HCT116 (cell line): ENCODE measurements around the gene ZBTB16. TPM values are rescaled to one million over a fixed set of nuclear protein-coding genes. Genes with fewer than 3 reads are reported as not detected.

Source experiments
- ATAC-seq: fragments of 200-7000 bp; cut with Tn5 transposase; 2 replicates; pipeline ENCODE4 v1.9.1; 2020; ENCODE audit warnings: mild to moderate bottlenecking, moderate library complexity
- BruUV-seq: library from RNA; stranded (reverse); fragments of 400-500 nt; replicated peaks from 2 replicates; lab custom pipeline; 2021; lab: Mats Ljungman, UMichigan
- CTCF ChIA-PET: fragments of 300-600 bp; sonication (Branson Sonifier 250); formaldehyde crosslinking; loops from one replicate; lab custom pipeline; 2021; ENCODE audit warnings: antibody characterized with exemption; lab: Charles Lee
- POLR2A ChIA-PET: fragments of 300-600, 350-600 bp; sonication (Branson Sonifier 250); formaldehyde crosslinking; loops from one replicate; lab custom pipeline; 2021; ENCODE audit warnings: antibody characterized with exemption; lab: Charles Lee
- RAD21 ChIA-PET, 2 experiments: fragments of 300-600 bp; sonication (Branson Sonifier 250); formaldehyde crosslinking; loops; one replicate each; lab custom pipeline; 2023; ENCODE audit warnings: low total read pairs in 2 of 2; ENCODE audit not compliant: uncharacterized antibody in 2 of 2, unreplicated experiment in 2 of 2, low non-redundant PET in 1 of 2; lab: Charles Lee
- DNase-seq: peaks from one replicate; pipeline ENCODE4 v3.0.0-alpha.2; 2010; ENCODE audit warnings: low read depth, low spot score
- H2AFZ ChIP-seq: fragments of 200-600 bp; shearing (Covaris generic), sonication (generic); 2 replicates; pipeline ENCODE4 v1.6.1; 2017; ENCODE audit warnings: low read depth, mixed run types, mixed read lengths, antibody characterized with exemption, low read length; ENCODE audit not compliant: poor library complexity, severe bottlenecking
- H3K27ac ChIP-seq: 2 replicates; pipeline ENCODE4 v1.5.1; 2012; ENCODE audit warnings: low read depth, low read length
- H3K27me3 ChIP-seq: fragments of 200-600 bp; sonication (generic); 2 replicates; pipeline ENCODE4 v1.6.1; 2016; ENCODE audit warnings: mixed run types, low read length, mixed read lengths; ENCODE audit not compliant: insufficient read depth
- H3K36me3 ChIP-seq, 2 experiments: fragments of 200-500 bp in 1 of 2; fragments of 200-600 bp in 1 of 2; sonication (Bioruptor generic) in 1 of 2; sonication (generic) in 1 of 2; 2 replicates each; pipeline versions ENCODE4 v1.5.1 to v1.6.1; 2014 to 2016; ENCODE audit warnings: low read length in 2 of 2, inconsistent platforms in 1 of 2, mixed read lengths in 1 of 2, mixed run types in 1 of 2; ENCODE audit not compliant: insufficient read depth in 2 of 2, control insufficient read depth in 1 of 2
- H3K4me1 ChIP-seq, 2 experiments: fragments of 200-600 bp in 1 of 2; sonication (generic) in 1 of 2; 2 replicates each; pipeline versions ENCODE4 v1.5.1 to v1.6.1; 2012 to 2017; ENCODE audit warnings: low read length in 2 of 2, inconsistent platforms in 1 of 2, mild to moderate bottlenecking in 1 of 2, mixed read lengths in 1 of 2, mixed run types in 1 of 2, moderate library complexity in 1 of 2; ENCODE audit not compliant: insufficient read depth in 2 of 2, control insufficient read depth in 1 of 2
- H3K4me2 ChIP-seq: fragments of 200-600 bp; sonication (generic); 2 replicates; pipeline ENCODE4 v1.6.1; 2017; ENCODE audit warnings: mixed run types, low read length, mixed read lengths
- H3K4me3 ChIP-seq, 2 experiments: fragments of 200-600 bp in 1 of 2; sonication (generic) in 1 of 2; replicated peaks in 1 of 2; 2 replicates each; pipeline ENCODE4 v1.5.1; 2011 to 2016; ENCODE audit warnings: low read length in 2 of 2, control low read depth in 1 of 2, low read depth in 1 of 2, mild to moderate bottlenecking in 1 of 2, mixed read lengths in 1 of 2, mixed run types in 1 of 2
- H3K79me2 ChIP-seq: fragments of 200-600 bp; sonication (generic); 2 replicates; pipeline ENCODE4 v1.6.1; 2017; ENCODE audit warnings: mild to moderate bottlenecking, mixed run types, low read length, moderate library complexity, mixed read lengths; ENCODE audit not compliant: insufficient read depth
- H3K9ac ChIP-seq: fragments of 200-600 bp; sonication (generic); 2 replicates; pipeline ENCODE4 v1.6.1; 2016; ENCODE audit warnings: low read length, mixed read lengths
- H3K9me2 ChIP-seq: fragments of 200-600 bp; sonication (generic), shearing (Covaris generic); 2 replicates; pipeline ENCODE4 v1.6.1; 2017; ENCODE audit warnings: mixed run types, mild to moderate bottlenecking, moderate library complexity; ENCODE audit not compliant: insufficient read depth
- H3K9me3 ChIP-seq, 2 experiments: fragments of 200-500 bp in 1 of 2; fragments of 200-600 bp in 1 of 2; sonication (Bioruptor generic) in 1 of 2; sonication (generic) in 1 of 2; 2 replicates each; pipeline ENCODE4 v1.6.1; 2014 to 2017; ENCODE audit warnings: low read length in 2 of 2, mixed read lengths in 2 of 2, inconsistent platforms in 1 of 2, low read depth in 1 of 2, mild to moderate bottlenecking in 1 of 2, mixed run types in 1 of 2, moderate library complexity in 1 of 2; ENCODE audit not compliant: control insufficient read depth in 1 of 2, insufficient read depth in 1 of 2
- H4K20me1 ChIP-seq: fragments of 200-600 bp; sonication (generic), shearing (Covaris generic); 2 replicates; pipeline ENCODE4 v1.6.1; 2017; ENCODE audit warnings: mixed run types, mild to moderate bottlenecking, moderate library complexity; ENCODE audit not compliant: insufficient read depth
- CBX3 ChIP-seq: IDR thresholded peaks from 2 replicates; pipeline ENCODE4 v1.6.1; 2012; ENCODE audit warnings: low read depth
- CEBPB ChIP-seq: IDR thresholded peaks from 2 replicates; pipeline ENCODE4 v1.6.1; 2012; ENCODE audit warnings: low read depth
- CTCF ChIP-seq, 3 experiments: fragments of 200-600 bp in 1 of 3; sonication (generic) in 1 of 3; IDR thresholded peaks in 2 of 3; conservative IDR thresholded peaks in 1 of 3; 2 replicates each; pipeline ENCODE4 v1.5.1; 2012 to 2017; ENCODE audit warnings: low read depth in 2 of 3, low read length in 2 of 3, antibody characterized with exemption in 1 of 3, borderline replicate concordance in 1 of 3, control low read depth in 1 of 3, mild to moderate bottlenecking in 1 of 3, mixed read lengths in 1 of 3, mixed run types in 1 of 3, moderate library complexity in 1 of 3; ENCODE audit not compliant: insufficient read depth in 1 of 3
- EGR1 ChIP-seq: IDR thresholded peaks from 2 replicates; pipeline ENCODE4 v1.6.1; 2012; ENCODE audit warnings: low read depth
- ELF1 ChIP-seq: IDR thresholded peaks from 2 replicates; pipeline ENCODE4 v1.6.1; 2012; ENCODE audit warnings: low read depth, borderline replicate concordance
- EZH2 ChIP-seq: fragments of 200-600 bp; sonication (generic); IDR thresholded peaks from 2 replicates; pipeline ENCODE4 v1.6.1; 2017; ENCODE audit warnings: antibody characterized with exemption, mixed run types
- EZH2phosphoT487 ChIP-seq: fragments of 200-600 bp; IDR thresholded peaks from 2 replicates; pipeline ENCODE4 v1.6.1; 2018; ENCODE audit warnings: antibody characterized with exemption, borderline replicate concordance
- FOSL1 ChIP-seq: IDR thresholded peaks from 2 replicates; pipeline ENCODE4 v1.6.1; 2012; ENCODE audit warnings: low read depth
- JUND ChIP-seq: IDR thresholded peaks from 2 replicates; pipeline ENCODE4 v1.6.1; 2012
- MAX ChIP-seq: IDR thresholded peaks from 2 replicates; pipeline ENCODE4 v1.6.1; 2012
- POLR2A ChIP-seq: IDR thresholded peaks from 2 replicates; pipeline ENCODE4 v1.7.0; 2011; ENCODE audit warnings: borderline replicate concordance; ENCODE audit not compliant: insufficient read depth, insufficient read length; ENCODE audit errors: extremely low read depth
- POLR2AphosphoS5 ChIP-seq: IDR thresholded peaks from 2 replicates; pipeline ENCODE4 v1.6.1; 2011; ENCODE audit warnings: mild to moderate bottlenecking, low read depth, low read length, moderate library complexity
- SP1 ChIP-seq: IDR thresholded peaks from 2 replicates; pipeline ENCODE4 v1.6.1; 2012; ENCODE audit warnings: low read depth
- SRF ChIP-seq: IDR thresholded peaks from 2 replicates; pipeline ENCODE4 v1.6.1; 2012; ENCODE audit warnings: low read depth
- ZBTB33 ChIP-seq: IDR thresholded peaks from 2 replicates; pipeline ENCODE4 v1.6.1; 2011; ENCODE audit warnings: mild to moderate bottlenecking, low read length, moderate library complexity; ENCODE audit not compliant: insufficient replicate concordance; ENCODE audit errors: extremely low read depth
- ZFX ChIP-seq: fragments of 450-650 bp; IDR thresholded peaks from 2 replicates; pipeline ENCODE4 v1.6.1; 2017
- intact Hi-C: fragments of 100-400 bp; cut with micrococcal nuclease; formaldehyde crosslinking; loops from 2 replicates; pipeline ENCODE4 v1.10.0; 2022
- total RNA-seq: library from RNA; stranded (reverse); gene quantifications from one replicate; pipeline ENCODE4 v1.2.1, GENCODE V29; 2021; ENCODE audit not compliant: unreplicated experiment
- TF ChIP-seq, protein P1 (sequence below): IDR thresholded peaks from 2 replicates; pipeline ENCODE4 v1.6.1; 2012
- TF ChIP-seq, protein P2 (sequence below): IDR thresholded peaks from 2 replicates; pipeline ENCODE4 v1.6.1; 2012; ENCODE audit warnings: low read depth

ZBTB16 gene
- total RNA-seq, 1 experiment from 2014 or later = 0.30 TPM

DNA sequence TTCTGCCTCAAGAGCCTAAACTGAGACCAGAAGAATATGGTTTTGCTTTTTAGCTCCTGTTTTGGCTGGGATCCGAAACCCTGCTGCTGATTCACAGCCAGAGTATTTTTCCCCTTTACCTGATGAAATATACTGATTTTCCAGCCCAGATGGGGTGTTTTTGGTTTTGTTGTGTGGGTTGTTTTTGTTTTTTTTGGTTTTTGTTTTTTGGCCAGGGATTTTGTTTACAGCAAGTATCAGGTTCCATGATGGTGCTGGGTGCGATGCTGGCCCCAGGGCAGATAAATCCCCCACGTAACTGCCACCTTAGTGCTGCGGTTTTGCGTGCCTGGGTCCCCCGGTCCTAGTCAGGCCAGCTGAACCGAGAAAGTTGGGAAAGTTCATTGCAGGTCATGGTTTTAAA is 103.7 kb downstream of the ZBTB16 start:
- Histone ChIP-seq H3K9me2 (no peaks in the 10 kb centered on the region), H3K4me3 (no peak overlapping the region), H3K9ac (no peak overlapping the region), H3K4me1 (peaks cover 24 to 28% of the 10 kb centered on the region in 2 experiments), H3K9me3 (no peaks in the 10 kb centered on the region), H3K27me3 (peaks cover 76% of the 10 kb centered on the region), H4K20me1 (no peaks in the 10 kb centered on the region), H2AFZ (no peak overlapping the region), H3K4me2 (no peak overlapping the region), H3K36me3 (no peaks in the 10 kb centered on the region), H3K79me2 (no peaks in the 10 kb centered on the region), H3K27ac (no peak overlapping the region)
- CTCF ChIA-PET = interaction anchor here (1.2 kb wide), 1 partner anchor 98 kb away, joined by 5 read pairs; no protein-coding TSS in a partner anchor
- POLR2A ChIA-PET = interaction anchor here (0.6 kb wide), 1 partner anchor 76 kb away, joined by 3 read pairs; no protein-coding TSS in a partner anchor
- intact Hi-C loops = loop anchor here (5.0 to 10.0 kb wide), 2 partner anchors 126 to 258 kb away; partner anchors contain the start of gene HTR3B
- DNase-seq = no peak
- BruUV-seq = no TSS peak
- RAD21 ChIA-PET = no interaction called here
- TF ChIP-seq, protein P1, sequence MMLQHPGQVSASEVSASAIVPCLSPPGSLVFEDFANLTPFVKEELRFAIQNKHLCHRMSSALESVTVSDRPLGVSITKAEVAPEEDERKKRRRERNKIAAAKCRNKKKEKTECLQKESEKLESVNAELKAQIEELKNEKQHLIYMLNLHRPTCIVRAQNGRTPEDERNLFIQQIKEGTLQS = no peak
- TF ChIP-seq CTCF (IDR thresholded peaks at IDR 0.05 in 2 of 3, conservative IDR thresholded peaks at IDR 0.05 in 1 of 3; ENCODE audit: borderline replicate concordance in 1 of 3, insufficient read depth in 1 of 3, low read depth in 2 of 3, low read length in 2 of 3) = no peak
- no peak for TF ChIP-seq CEBPB
- TF ChIP-seq POLR2AphosphoS5 = no peak
- no peak for TF ChIP-seq ZFX
- no peak for TF ChIP-seq JUND
- TF ChIP-seq FOSL1 = no peak
- TF ChIP-seq EZH2phosphoT487 = no peak
- TF ChIP-seq ZBTB33 = no peak
- no peak for TF ChIP-seq CBX3
- TF ChIP-seq, protein P2, sequence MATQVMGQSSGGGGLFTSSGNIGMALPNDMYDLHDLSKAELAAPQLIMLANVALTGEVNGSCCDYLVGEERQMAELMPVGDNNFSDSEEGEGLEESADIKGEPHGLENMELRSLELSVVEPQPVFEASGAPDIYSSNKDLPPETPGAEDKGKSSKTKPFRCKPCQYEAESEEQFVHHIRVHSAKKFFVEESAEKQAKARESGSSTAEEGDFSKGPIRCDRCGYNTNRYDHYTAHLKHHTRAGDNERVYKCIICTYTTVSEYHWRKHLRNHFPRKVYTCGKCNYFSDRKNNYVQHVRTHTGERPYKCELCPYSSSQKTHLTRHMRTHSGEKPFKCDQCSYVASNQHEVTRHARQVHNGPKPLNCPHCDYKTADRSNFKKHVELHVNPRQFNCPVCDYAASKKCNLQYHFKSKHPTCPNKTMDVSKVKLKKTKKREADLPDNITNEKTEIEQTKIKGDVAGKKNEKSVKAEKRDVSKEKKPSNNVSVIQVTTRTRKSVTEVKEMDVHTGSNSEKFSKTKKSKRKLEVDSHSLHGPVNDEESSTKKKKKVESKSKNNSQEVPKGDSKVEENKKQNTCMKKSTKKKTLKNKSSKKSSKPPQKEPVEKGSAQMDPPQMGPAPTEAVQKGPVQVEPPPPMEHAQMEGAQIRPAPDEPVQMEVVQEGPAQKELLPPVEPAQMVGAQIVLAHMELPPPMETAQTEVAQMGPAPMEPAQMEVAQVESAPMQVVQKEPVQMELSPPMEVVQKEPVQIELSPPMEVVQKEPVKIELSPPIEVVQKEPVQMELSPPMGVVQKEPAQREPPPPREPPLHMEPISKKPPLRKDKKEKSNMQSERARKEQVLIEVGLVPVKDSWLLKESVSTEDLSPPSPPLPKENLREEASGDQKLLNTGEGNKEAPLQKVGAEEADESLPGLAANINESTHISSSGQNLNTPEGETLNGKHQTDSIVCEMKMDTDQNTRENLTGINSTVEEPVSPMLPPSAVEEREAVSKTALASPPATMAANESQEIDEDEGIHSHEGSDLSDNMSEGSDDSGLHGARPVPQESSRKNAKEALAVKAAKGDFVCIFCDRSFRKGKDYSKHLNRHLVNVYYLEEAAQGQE = no peak
- no peak for TF ChIP-seq POLR2A
- TF ChIP-seq EZH2 = no peak
- no peak for TF ChIP-seq EGR1
- TF ChIP-seq SRF = no peak
- no peak for TF ChIP-seq ELF1
- no peak for TF ChIP-seq MAX
- TF ChIP-seq SP1 = no peak
- no peak for ATAC-seq
